Measurements from ENCODE around the gene YPEL2. TPM values are rescaled to one million over a fixed set of nuclear protein-coding genes. Genes with fewer than 3 reads are reported as not detected.

YPEL2 gene
- total RNA-seq, 1 experiment from 2014 or later, result 1.1 TPM

- Histone ChIP-seq H3K4me3 (ENCODE audit: low read depth in 2 of 2, low read length in 2 of 2) (no peak overlapping the region), H3K36me3 (ENCODE audit: control insufficient read depth, insufficient read depth, low read length) (no peaks in the 10 kb centered on the region), H3K27me3 (ENCODE audit: control insufficient read depth, insufficient read depth, low read length) (no peaks in the 10 kb centered on the region), H3K4me1 (ENCODE audit: control insufficient read depth, insufficient read depth, low read length) (no peaks in the 10 kb centered on the region), H3K9me3 (ENCODE audit: control insufficient read depth, insufficient read depth, low read depth, low read length) (no peaks in the 10 kb centered on the region), H3K27ac (ENCODE audit: low read length) (no peak overlapping the region)
- intact Hi-C loops (cut with micrococcal nuclease; ENCODE audit: unreplicated experiment), result no loop called here
- ATAC-seq (no peak), DNase-seq (ENCODE audit: low read depth, low spot score) (no peak)
- CTCF ChIA-PET, result no interaction called here
- in situ Hi-C loops (cut with HindIII; ENCODE audit: low pct_unique_long_range_greater_than_20kb, low sequenced_read_pairs), result no loop called here
- no TSS peak for BruUV-seq (replicated peaks)
- no peak for TF ChIP-seq SIN3A (IDR thresholded peaks at IDR 0.05; ENCODE audit: borderline replicate concordance, insufficient read depth, low read depth, low read length)
- TF ChIP-seq TCF7L2 (IDR thresholded peaks at IDR 0.05; ENCODE audit: low read depth, low read length), result no peak
- TF ChIP-seq CTCF (IDR thresholded peaks at IDR 0.05), result no peak
- no peak for TF ChIP-seq POLR2AphosphoS5 (IDR thresholded peaks at IDR 0.05; ENCODE audit: low read depth, low read length)
- TF ChIP-seq REST (IDR thresholded peaks at IDR 0.05; ENCODE audit: insufficient read depth in 1 of 2, low read depth in 2 of 2, low read length in 1 of 2), result no peak
- POLR2A ChIA-PET, result no interaction called here
Observed at GRCh38 chr17:59296190-59296589, 35.3 kb upstream of the YPEL2 start.

GRCh38 chr17:59298521-59298920, 32.9 kb upstream of the YPEL2 start:
- no peaks in the 10 kb centered on the region for H3K9me3 ChIP-seq (ENCODE audit: control insufficient read depth, insufficient read depth, low read depth, low read length)
- no peak overlapping the region for H3K27ac ChIP-seq (ENCODE audit: low read length)
- no peak overlapping the region for H3K4me3 ChIP-seq (ENCODE audit: low read depth in 2 of 2, low read length in 2 of 2)
- ATAC-seq, result no peak
- TF ChIP-seq REST (IDR thresholded peaks at IDR 0.05; ENCODE audit: insufficient read depth in 1 of 2, low read depth in 2 of 2, low read length in 1 of 2), result no peak
- no peak for TF ChIP-seq SIN3A (IDR thresholded peaks at IDR 0.05; ENCODE audit: borderline replicate concordance, insufficient read depth, low read depth, low read length)
- no peak for TF ChIP-seq CTCF (IDR thresholded peaks at IDR 0.05)
- TF ChIP-seq TCF7L2 (IDR thresholded peaks at IDR 0.05; ENCODE audit: low read depth, low read length), result no peak
- no peak for TF ChIP-seq POLR2AphosphoS5 (IDR thresholded peaks at IDR 0.05; ENCODE audit: low read depth, low read length)
- CTCF ChIA-PET, result no interaction called here
- BruUV-seq (replicated peaks), result no TSS peak
- intact Hi-C loops (cut with micrococcal nuclease; ENCODE audit: unreplicated experiment) (no loop called here), in situ Hi-C loops (cut with HindIII; ENCODE audit: low pct_unique_long_range_greater_than_20kb, low sequenced_read_pairs) (no loop called here)
- no peaks in the 10 kb centered on the region for H3K36me3 ChIP-seq (ENCODE audit: control insufficient read depth, insufficient read depth, low read length)
- POLR2A ChIA-PET, result no interaction called here
- H3K4me1 ChIP-seq (ENCODE audit: control insufficient read depth, insufficient read depth, low read length), result no peaks in the 10 kb centered on the region
- no peak for DNase-seq (ENCODE audit: low read depth, low spot score)
- no peaks in the 10 kb centered on the region for H3K27me3 ChIP-seq (ENCODE audit: control insufficient read depth, insufficient read depth, low read length)

All from Panc1 (cell line).